ENCODE results near the gene CHST11. TPM values are rescaled to one million over a fixed set of nuclear protein-coding genes. Genes with fewer than 3 reads are reported as not detected.
A peak's percentile ranks its signal among the peaks of the same experiment; 100 is the strongest.

The CHST11 gene
- total and polyA plus RNA-seq, 7 donors, result 0.60 to 22.8 (median 10.0) TPM

DNA sequence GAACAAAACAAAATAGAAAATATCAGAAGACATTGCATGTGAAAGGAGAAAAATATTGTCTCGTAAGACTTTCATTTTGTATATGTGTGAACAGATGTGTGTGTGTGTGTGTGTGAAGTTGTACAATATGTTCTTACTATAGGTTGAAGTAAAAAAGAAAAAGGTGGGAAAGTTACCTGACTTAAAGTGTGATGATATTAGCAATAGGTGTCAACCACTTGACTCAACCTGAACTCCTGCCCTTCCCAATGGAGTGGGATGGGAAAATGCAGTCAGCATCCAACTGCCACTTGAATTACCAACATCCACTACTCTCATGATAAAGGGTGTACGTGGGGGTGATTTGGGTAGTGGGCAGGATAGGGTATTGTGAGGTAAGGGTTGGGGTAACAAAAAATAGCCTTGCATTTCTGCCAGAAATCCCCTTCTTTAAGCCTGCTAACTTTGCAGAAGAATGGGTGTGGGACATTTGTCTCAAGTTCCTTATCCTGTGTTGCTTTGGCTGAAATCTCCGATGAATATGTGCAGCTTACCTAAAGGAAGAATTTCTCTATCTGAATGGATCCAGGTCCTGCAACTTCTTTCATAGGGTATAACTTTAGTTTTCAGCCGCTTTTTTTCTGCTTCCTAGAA, 181.6 kb downstream of the CHST11 start:
- WGBS, 2 donors, result 87 to 90% methylated on average over 4 of the region's 4 CpGs
- intact Hi-C loops (cut with DNase I), result no loop called here
- DNase-seq, result no peak
- Histone ChIP-seq H3K4me3 (no peak overlapping the region), H3K4me1 (no peaks in the 10 kb centered on the region), H3K27me3 (no peaks in the 10 kb centered on the region), H3K9me3 (no peaks in the 10 kb centered on the region), H3K27ac (no peak overlapping the region), H3K36me3 (no peaks in the 10 kb centered on the region)
- TF ChIP-seq POLR2A (IDR thresholded peaks at IDR 0.05), result no peak
- TF ChIP-seq, protein P1, sequence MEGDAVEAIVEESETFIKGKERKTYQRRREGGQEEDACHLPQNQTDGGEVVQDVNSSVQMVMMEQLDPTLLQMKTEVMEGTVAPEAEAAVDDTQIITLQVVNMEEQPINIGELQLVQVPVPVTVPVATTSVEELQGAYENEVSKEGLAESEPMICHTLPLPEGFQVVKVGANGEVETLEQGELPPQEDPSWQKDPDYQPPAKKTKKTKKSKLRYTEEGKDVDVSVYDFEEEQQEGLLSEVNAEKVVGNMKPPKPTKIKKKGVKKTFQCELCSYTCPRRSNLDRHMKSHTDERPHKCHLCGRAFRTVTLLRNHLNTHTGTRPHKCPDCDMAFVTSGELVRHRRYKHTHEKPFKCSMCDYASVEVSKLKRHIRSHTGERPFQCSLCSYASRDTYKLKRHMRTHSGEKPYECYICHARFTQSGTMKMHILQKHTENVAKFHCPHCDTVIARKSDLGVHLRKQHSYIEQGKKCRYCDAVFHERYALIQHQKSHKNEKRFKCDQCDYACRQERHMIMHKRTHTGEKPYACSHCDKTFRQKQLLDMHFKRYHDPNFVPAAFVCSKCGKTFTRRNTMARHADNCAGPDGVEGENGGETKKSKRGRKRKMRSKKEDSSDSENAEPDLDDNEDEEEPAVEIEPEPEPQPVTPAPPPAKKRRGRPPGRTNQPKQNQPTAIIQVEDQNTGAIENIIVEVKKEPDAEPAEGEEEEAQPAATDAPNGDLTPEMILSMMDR (IDR thresholded peaks at IDR 0.05), result no peak
- TF ChIP-seq EP300 (IDR thresholded peaks at IDR 0.05), result no peak
- no peak for TF ChIP-seq POLR2AphosphoS5 (IDR thresholded peaks at IDR 0.05)

GRCh38 chr12:104638851-104639240, 182.1 kb downstream of the CHST11 start:
- no peak overlapping the region for H3K27ac ChIP-seq
- 87 to 90% methylated on average over 3 of the region's 3 CpGs for WGBS, 2 donors
- H3K36me3 ChIP-seq, result no peaks in the 10 kb centered on the region
- no peak for TF ChIP-seq POLR2A (IDR thresholded peaks at IDR 0.05)
- TF ChIP-seq EP300 (IDR thresholded peaks at IDR 0.05), result no peak
- TF ChIP-seq POLR2AphosphoS5 (IDR thresholded peaks at IDR 0.05), result no peak
- TF ChIP-seq, protein P1 (IDR thresholded peaks at IDR 0.05), result no peak
- H3K4me1 ChIP-seq, result no peaks in the 10 kb centered on the region
- no peak overlapping the region for H3K4me3 ChIP-seq
- DNase-seq, result no peak
- no peaks in the 10 kb centered on the region for H3K9me3 ChIP-seq
- intact Hi-C loops (cut with DNase I), result no loop called here
- H3K27me3 ChIP-seq, result no peaks in the 10 kb centered on the region

- intact Hi-C loops (cut with DNase I), result no loop called here
- H3K4me3 ChIP-seq, result no peak overlapping the region
- no peaks in the 10 kb centered on the region for H3K36me3 ChIP-seq
- no peaks in the 10 kb centered on the region for H3K9me3 ChIP-seq
- no peak for DNase-seq
- no peak overlapping the region for H3K27ac ChIP-seq
- H3K27me3 ChIP-seq, result no peaks in the 10 kb centered on the region
- H3K4me1 ChIP-seq, result no peaks in the 10 kb centered on the region
- no peak for TF ChIP-seq EP300 (IDR thresholded peaks at IDR 0.05)
- WGBS, 2 donors, result 96 to 97% methylated on average over 1 of the region's 1 CpG
Observed at GRCh38 chr12:104640956-104641355, 184.2 kb downstream of the CHST11 start.

DNA sequence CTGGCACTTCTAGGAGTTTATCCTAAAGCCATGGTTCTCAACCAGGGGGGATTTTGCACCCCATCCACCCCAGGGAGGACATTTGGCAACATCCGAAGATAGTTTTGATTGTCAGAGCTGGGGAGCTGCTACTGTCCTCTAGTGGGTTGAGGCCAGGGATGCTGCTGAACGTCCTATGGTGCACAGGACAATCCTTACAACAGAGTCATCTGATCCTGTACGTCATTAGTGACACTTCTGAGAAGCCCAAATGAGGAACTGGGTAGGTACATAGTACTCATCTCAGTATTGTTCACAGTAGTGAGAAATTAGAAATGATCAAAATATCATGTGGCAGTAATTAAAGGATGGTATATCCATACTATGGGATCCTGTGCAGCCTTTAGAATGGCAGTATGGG, 185.1 kb downstream of the CHST11 start:
- TF ChIP-seq EP300 (IDR thresholded peaks at IDR 0.05) (peak in 1 of 4 donors; percentile 47), POLR2AphosphoS5 (IDR thresholded peaks at IDR 0.05) (peak in 1 of 4 donors; percentile 30), POLR2A (IDR thresholded peaks at IDR 0.05) (no peak)
- TF ChIP-seq, protein P1 (IDR thresholded peaks at IDR 0.05), result no peak
- no peak overlapping the region for H3K27ac ChIP-seq
- intact Hi-C loops (cut with DNase I), result no loop called here
- DNase-seq, result no peak
- WGBS, 2 donors, result 54 to 74% methylated on average over 3 of the region's 3 CpGs
- H3K4me1 ChIP-seq, result no peaks in the 10 kb centered on the region
- H3K27me3 ChIP-seq, result no peaks in the 10 kb centered on the region
- H3K36me3 ChIP-seq, result no peaks in the 10 kb centered on the region
- no peaks in the 10 kb centered on the region for H3K9me3 ChIP-seq
- no peak overlapping the region for H3K4me3 ChIP-seq

DNA sequence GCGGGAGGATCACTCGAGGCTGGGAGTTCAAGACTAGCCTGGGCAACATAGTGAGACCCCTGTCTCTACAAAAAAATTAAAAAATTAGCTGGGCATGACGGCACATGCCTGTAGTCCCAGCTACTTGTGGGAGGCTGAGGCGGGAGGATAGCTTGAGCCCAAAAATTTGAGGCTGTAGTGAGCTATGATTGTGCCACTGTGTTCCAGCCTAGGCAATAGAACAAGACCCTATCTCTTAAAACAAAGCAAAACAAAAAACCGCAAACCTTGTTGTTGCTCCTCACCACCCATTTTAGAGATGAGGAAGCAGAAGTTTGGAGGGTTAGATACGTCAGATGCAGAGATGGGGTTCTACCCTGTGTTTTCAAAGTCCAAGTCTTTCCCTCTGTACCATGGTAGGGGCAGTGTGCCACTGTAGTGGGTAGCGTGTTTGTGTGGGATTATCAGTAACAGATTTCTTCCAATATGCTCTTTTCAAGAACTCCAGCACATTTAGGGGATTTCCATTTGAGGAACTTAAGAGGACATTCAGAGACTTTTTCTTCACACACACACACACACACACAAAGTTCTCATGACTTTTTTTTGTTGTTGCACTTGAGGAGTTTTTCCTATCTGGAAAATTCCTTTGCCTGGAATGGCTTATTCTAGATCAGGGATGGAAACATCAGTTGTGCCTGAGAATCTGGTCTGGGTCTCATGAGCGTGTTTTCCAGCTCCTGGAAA, 186.5 kb downstream of the CHST11 start:
- intact Hi-C loops (cut with DNase I), result no loop called here
- no peak overlapping the region for H3K4me3 ChIP-seq
- DNase-seq, result no peak

More for the DNA sequence above, 186.5 kb downstream of the CHST11 start:
- no peaks in the 10 kb centered on the region for H3K4me1 ChIP-seq
- H3K9me3 ChIP-seq, result no peaks in the 10 kb centered on the region
- 79 to 85% methylated on average over 8 of the region's 8 CpGs for WGBS, 2 donors
- TF ChIP-seq, protein P1 (IDR thresholded peaks at IDR 0.05), result no peak
- no peak for TF ChIP-seq POLR2A (IDR thresholded peaks at IDR 0.05)
- peak in 1 of 4 donors; percentile 10 for TF ChIP-seq POLR2AphosphoS5 (IDR thresholded peaks at IDR 0.05)
- no peak for TF ChIP-seq EP300 (IDR thresholded peaks at IDR 0.05)
- peak overlapping the region in 2 of 4 donors; percentile 35 to 45 for H3K27ac ChIP-seq
- H3K27me3 ChIP-seq, result no peaks in the 10 kb centered on the region
- no peaks in the 10 kb centered on the region for H3K36me3 ChIP-seq

All from sigmoid colon (tissue), 7 donors.